Right cardiac atrium (tissue), 5 donors: ENCODE results near the gene KCNN2. TPM values are rescaled to one million over a fixed set of nuclear protein-coding genes. Genes with fewer than 3 reads are reported as not detected.

ENCODE experiments used
- ATAC-seq, 2 donors: fragments of 200-7000 bp; cut with Tn5 transposase; one replicate each; pipeline versions ENCODE4 v1.8.0 to v1.9.1; 2020; ENCODE audit warnings: moderate library complexity in 2 of 2, mild to moderate bottlenecking in 1 of 2
- DNase-seq, 3 donors: peaks; one replicate each; pipeline ENCODE4 v3.0.0-alpha.2; 2020
- H3K27ac ChIP-seq: one replicate; pipeline ENCODE4 v1.5.1; 2013; ENCODE audit warnings: mild to moderate bottlenecking, low read length, control low read depth, moderate library complexity
- H3K27me3 ChIP-seq: one replicate; pipeline ENCODE4 v1.6.1; 2013; ENCODE audit not compliant: control insufficient read depth, insufficient read depth
- H3K4me1 ChIP-seq: one replicate; pipeline ENCODE4 v1.6.1; 2013; ENCODE audit warnings: low read length; ENCODE audit not compliant: control insufficient read depth, insufficient read depth
- H3K4me3 ChIP-seq: one replicate; pipeline ENCODE4 v1.5.1; 2013; ENCODE audit warnings: low read length, control low read depth
- H3K9me3 ChIP-seq: one replicate; pipeline ENCODE4 v1.6.1; 2013; ENCODE audit warnings: low read length; ENCODE audit not compliant: control insufficient read depth
- WGBS: extraction: QIAGEN DNeasy Blood & Tissue Kit; methylation state at CpG from one replicate; pipeline ENCODE4 v1.1.7; 2013; 5-methylcytosine and 5-hydroxymethylcytosine counted together
- intact Hi-C, 4 donors: fragments of 100-400 bp; cut with DNase I; formaldehyde crosslinking; loops; one replicate each; pipeline versions ENCODE4 v1.11.0 to v1.14.0; 2022 to 2023
- polyA plus RNA-seq: library from polyadenylated mRNA; stranded (reverse); fragments of 200-250 nt; gene quantifications from one replicate; pipeline ENCODE4 v1.2.3, GENCODE V29; 2013
- total RNA-seq, 4 donors: library from RNA; stranded (reverse); fragmentation: NEBNext Ultra II Directional; extraction: Animal tissue kit (Norgen Biotek cat#: 25700); gene quantifications; one replicate each; pipeline ENCODE4 v1.2.1, GENCODE V29; 2021
- donor health status: healthy with polysubstance abuse.
- donor health status: DM: no; HTN: yes; CAD: no.
- donor health status: DM: no; HTN: no; CAD: no.
- donor health status: DM: no; HTN: yes; CAD: no; lungs with severe emphysema.
- donor health status: DM: yes; HTN: yes; CAD: no.

Gene KCNN2
- total and polyA plus RNA-seq, 5 donors, result 10.4 to 20.6 (median 16.1) TPM

DNA sequence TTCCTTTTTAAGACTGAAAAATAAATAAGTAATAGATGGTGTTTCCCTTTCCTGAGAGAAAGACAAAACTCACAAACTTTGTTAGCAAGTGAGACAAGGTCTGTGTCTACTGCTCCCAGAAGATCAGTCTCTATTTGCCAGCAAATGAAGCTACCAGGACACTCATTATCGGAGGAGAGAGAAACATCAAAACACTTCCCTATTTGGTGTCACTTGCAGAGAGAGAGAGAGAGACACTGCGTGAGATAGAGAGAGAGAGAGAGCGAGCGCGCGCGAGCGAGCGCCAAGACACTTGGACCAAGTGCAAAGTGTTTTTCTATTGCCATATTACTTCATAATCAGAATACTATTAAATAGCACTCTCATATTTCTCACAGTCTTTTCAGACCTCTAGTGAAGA is 142.7 kb downstream of the KCNN2 start:
- intact Hi-C loops, result no loop called here

DNA sequence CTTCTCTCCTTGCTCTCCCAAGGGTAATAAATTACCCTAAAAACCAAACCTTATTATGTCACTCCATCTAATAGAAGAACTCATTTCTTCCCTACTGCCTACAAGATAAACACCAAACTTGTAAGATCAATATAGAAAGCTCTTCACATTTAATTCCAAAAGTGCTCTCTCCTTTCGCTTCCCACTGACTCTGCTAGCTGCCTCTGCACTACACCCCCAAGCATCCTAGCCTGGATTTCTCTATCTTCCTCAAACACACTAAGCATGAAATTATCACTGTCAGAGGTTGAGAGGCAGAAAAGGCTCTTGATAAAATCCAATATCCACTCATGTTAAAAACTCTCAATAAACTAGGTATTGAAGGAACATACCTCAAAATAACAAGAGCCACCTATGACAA is 162.4 kb downstream of the KCNN2 start:
- intact Hi-C loops, result no loop called here
- no peak for DNase-seq
- no peak for ATAC-seq
- Histone ChIP-seq H3K27me3 (no peaks in the 10 kb centered on the region), H3K27ac (no peak overlapping the region), H3K9me3 (no peaks in the 10 kb centered on the region), H3K4me1 (no peaks in the 10 kb centered on the region), H3K4me3 (no peak overlapping the region)
- 93% methylated on average over 1 of the region's 1 CpG for WGBS

More for the DNA sequence above, 142.7 kb downstream of the KCNN2 start:
- H3K9me3 ChIP-seq, result no peaks in the 10 kb centered on the region
- no peaks in the 10 kb centered on the region for H3K4me1 ChIP-seq
- no peaks in the 10 kb centered on the region for H3K27me3 ChIP-seq
- 73% methylated on average over 9 of the region's 9 CpGs for WGBS
- H3K4me3 ChIP-seq, result no peak overlapping the region
- ATAC-seq, result peak in 1 of 2 donors; percentile 43
- DNase-seq, result peak in 1 of 3 donors; percentile 38
- H3K27ac ChIP-seq, result no peak overlapping the region

GRCh38 chr5:114544561-114544960 is 182.7 kb downstream of the KCNN2 start:
- H3K4me1 ChIP-seq, result no peaks in the 10 kb centered on the region
- intact Hi-C loops, result no loop called here

More at GRCh38 chr5:114544561-114544960, 182.7 kb downstream of the KCNN2 start:
- H3K4me3 ChIP-seq, result no peak overlapping the region
- ATAC-seq (no peak), DNase-seq (no peak)
- H3K9me3 ChIP-seq, result no peaks in the 10 kb centered on the region
- WGBS, result 87% methylated on average over 1 of the region's 1 CpG
- H3K27ac ChIP-seq, result no peak overlapping the region
- H3K27me3 ChIP-seq, result no peaks in the 10 kb centered on the region
